Breast epithelium (tissue), 4 donors: ENCODE measurements around the gene DDX21. TPM values are rescaled to one million over a fixed set of nuclear protein-coding genes. Genes with fewer than 3 reads are reported as not detected.
"Not testable (repeated sequence)": the region's sequence is repeated elsewhere in the genome, so short reads cannot be mapped to it uniquely, and the experiment has no call there.

Source experiments
- DNase-seq, 2 donors: peaks; one replicate each; pipeline ENCODE4 v3.0.0-alpha.2; 2019; ENCODE audit warnings: low spot score in 2 of 2
- H3K27ac ChIP-seq, 2 donors: fragments of 200-600 bp; sonication (generic) in 1 of 2; one replicate each; pipeline ENCODE4 v1.5.1; 2016 to 2019; ENCODE audit warnings: mild to moderate bottlenecking in 1 of 2
- H3K27me3 ChIP-seq, 2 donors: fragments of 200-600 bp; sonication (generic) in 1 of 2; one replicate each; pipeline versions ENCODE4 v1.5.1 to v1.6.0; 2017 to 2019; ENCODE audit warnings: control low read depth in 1 of 2, mild to moderate bottlenecking in 1 of 2
- H3K36me3 ChIP-seq: fragments of 200-600 bp; one replicate; pipeline ENCODE4 v1.5.1; 2019
- H3K4me1 ChIP-seq, 2 donors: fragments of 200-600 bp; sonication (generic); one replicate each; pipeline ENCODE4 v1.5.1; 2016 to 2019; ENCODE audit warnings: control low read depth in 1 of 2
- H3K4me3 ChIP-seq, 3 donors: fragments of 200-600 bp; sonication (generic); 1 replicate in 2 of 3; 2 replicates in 1 of 3; pipeline ENCODE4 v1.5.1; 2016 to 2019; ENCODE audit warnings: mild to moderate bottlenecking in 3 of 3, moderate library complexity in 2 of 3
- H3K9me3 ChIP-seq, 2 donors: fragments of 200-600 bp; sonication (generic) in 1 of 2; one replicate each; pipeline ENCODE4 v1.5.1; 2016 to 2019; ENCODE audit warnings: control low read depth in 1 of 2
- POLR2A ChIP-seq: fragments of 450-650 bp; IDR thresholded peaks from one replicate; pipeline ENCODE4 v1.6.1; 2016; ENCODE audit warnings: antibody characterized with exemption, mild to moderate bottlenecking, moderate library complexity
- POLR2AphosphoS5 ChIP-seq, 3 donors: sonication (generic); formaldehyde crosslinking; IDR thresholded peaks; one replicate each; pipeline ENCODE4 v1.6.1; 2017; ENCODE audit warnings: antibody characterized with exemption in 3 of 3
- intact Hi-C: fragments of 100-400 bp; cut with DNase I; formaldehyde crosslinking; loops from one replicate; pipeline ENCODE4 v1.15.1; 2023; ENCODE audit warnings: low total_unique reads
- total RNA-seq, 3 donors: library from RNA; depleted of rRNA; stranded (reverse); fragments of >200 nt; gene quantifications; one replicate each; pipeline ENCODE4 v1.1.0, GENCODE V29; 2016
- TF ChIP-seq, protein P1 (sequence below), 3 donors: fragments of 450-650 bp; IDR thresholded peaks; one replicate each; pipeline ENCODE4 v1.5.1; 2016 to 2017; ENCODE audit warnings: antibody characterized with exemption in 3 of 3, mild to moderate bottlenecking in 3 of 3, moderate library complexity in 3 of 3

DDX21 gene
- total RNA-seq, 3 donors from 2014 or later: 52.6 to 83.9 (median 66.7) TPM

GRCh38 chr10:69005704-69006485 lies 49.9 kb downstream of the DDX21 start:
- intact Hi-C loops: no loop called here
- no peaks in the 10 kb centered on the region for H3K9me3 ChIP-seq
- no peaks in the 10 kb centered on the region for H3K27me3 ChIP-seq
- peaks cover 4% of the 10 kb centered on the region for H3K36me3 ChIP-seq
- H3K4me3 ChIP-seq: no peak overlapping the region
- TF ChIP-seq POLR2A (no peak), POLR2AphosphoS5 (IDR thresholded peaks at IDR 0.05) (no peak)
- TF ChIP-seq, protein P1, sequence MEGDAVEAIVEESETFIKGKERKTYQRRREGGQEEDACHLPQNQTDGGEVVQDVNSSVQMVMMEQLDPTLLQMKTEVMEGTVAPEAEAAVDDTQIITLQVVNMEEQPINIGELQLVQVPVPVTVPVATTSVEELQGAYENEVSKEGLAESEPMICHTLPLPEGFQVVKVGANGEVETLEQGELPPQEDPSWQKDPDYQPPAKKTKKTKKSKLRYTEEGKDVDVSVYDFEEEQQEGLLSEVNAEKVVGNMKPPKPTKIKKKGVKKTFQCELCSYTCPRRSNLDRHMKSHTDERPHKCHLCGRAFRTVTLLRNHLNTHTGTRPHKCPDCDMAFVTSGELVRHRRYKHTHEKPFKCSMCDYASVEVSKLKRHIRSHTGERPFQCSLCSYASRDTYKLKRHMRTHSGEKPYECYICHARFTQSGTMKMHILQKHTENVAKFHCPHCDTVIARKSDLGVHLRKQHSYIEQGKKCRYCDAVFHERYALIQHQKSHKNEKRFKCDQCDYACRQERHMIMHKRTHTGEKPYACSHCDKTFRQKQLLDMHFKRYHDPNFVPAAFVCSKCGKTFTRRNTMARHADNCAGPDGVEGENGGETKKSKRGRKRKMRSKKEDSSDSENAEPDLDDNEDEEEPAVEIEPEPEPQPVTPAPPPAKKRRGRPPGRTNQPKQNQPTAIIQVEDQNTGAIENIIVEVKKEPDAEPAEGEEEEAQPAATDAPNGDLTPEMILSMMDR (IDR thresholded peaks at IDR 0.05): no peak
- no peaks in the 10 kb centered on the region for H3K4me1 ChIP-seq
- DNase-seq: no peak
- no peak overlapping the region for H3K27ac ChIP-seq

GRCh38 chr10:69007260-69007659 lies 51.3 kb downstream of the DDX21 start:
- DNase-seq: no peak
- TF ChIP-seq POLR2A: no peak
- TF ChIP-seq POLR2AphosphoS5 (IDR thresholded peaks at IDR 0.05): no peak
- TF ChIP-seq, protein P1 (IDR thresholded peaks at IDR 0.05): no peak
- Histone ChIP-seq H3K36me3 (peaks cover 4% of the 10 kb centered on the region), H3K9me3 (no peaks in the 10 kb centered on the region), H3K4me1 (no peaks in the 10 kb centered on the region), H3K4me3 (no peak overlapping the region), H3K27me3 (no peaks in the 10 kb centered on the region), H3K27ac (no peak overlapping the region)
- intact Hi-C loops: no loop called here

DNA sequence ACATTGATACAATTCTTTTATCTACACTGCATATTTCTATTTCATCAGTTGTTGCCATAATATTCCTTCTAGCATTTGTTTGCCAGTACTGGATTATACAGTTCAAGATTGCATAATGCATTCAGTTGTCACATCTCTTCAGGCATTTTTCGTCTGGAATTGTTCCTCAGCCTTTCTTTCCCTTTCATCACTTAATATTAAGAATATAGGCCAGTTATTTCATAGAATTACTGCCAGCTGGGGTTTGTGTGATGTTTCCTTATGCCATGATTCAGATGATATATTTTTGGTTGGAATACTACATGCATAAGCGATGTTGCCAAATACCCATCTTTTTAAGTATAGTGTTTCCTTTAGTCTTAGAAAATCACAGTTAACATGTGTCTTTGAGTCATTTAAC lies 53.4 kb downstream of the DDX21 start:
- Histone ChIP-seq H3K4me1 (no peaks in the 10 kb centered on the region), H3K9me3 (no peaks in the 10 kb centered on the region), H3K27me3 (no peaks in the 10 kb centered on the region), H3K4me3 (no peak overlapping the region), H3K27ac (no peak overlapping the region), H3K36me3 (peaks cover 4% of the 10 kb centered on the region)
- no peak for DNase-seq
- TF ChIP-seq, protein P1 (IDR thresholded peaks at IDR 0.05): no peak
- TF ChIP-seq POLR2A (no peak), POLR2AphosphoS5 (IDR thresholded peaks at IDR 0.05) (no peak)
- intact Hi-C loops: no loop called here

DNA sequence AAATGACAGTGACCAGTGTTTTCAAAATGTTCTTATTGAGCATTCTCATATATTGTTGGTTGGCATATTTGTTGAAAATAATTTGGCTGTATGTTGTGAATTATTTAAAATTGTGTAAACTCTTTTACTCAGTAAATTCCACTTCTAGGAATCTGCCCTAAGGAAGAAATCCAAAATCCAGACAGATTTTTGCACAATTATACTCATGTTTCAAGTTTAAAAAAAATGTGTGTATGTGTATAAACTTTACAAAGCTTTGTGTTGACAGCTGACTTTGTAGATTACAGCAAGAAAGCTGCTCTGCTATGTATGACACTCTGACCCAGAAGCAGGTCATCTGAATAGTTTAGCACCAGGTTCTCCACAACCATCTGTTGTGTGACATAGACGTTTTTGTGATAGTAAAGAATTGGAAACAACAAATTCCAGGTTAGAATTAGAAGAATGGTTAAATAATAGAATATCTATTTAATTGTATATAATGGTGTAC lies 54.2 kb downstream of the DDX21 start:
- no peak overlapping the region for H3K27ac ChIP-seq
- no peak for DNase-seq
- no peaks in the 10 kb centered on the region for H3K9me3 ChIP-seq
- intact Hi-C loops: no loop called here
- peaks cover 8% of the 10 kb centered on the region for H3K36me3 ChIP-seq
- no peaks in the 10 kb centered on the region for H3K27me3 ChIP-seq
- H3K4me1 ChIP-seq: no peaks in the 10 kb centered on the region
- no peak overlapping the region for H3K4me3 ChIP-seq
- TF ChIP-seq POLR2A (no peak), POLR2AphosphoS5 (IDR thresholded peaks at IDR 0.05) (no peak)
- TF ChIP-seq, protein P1 (IDR thresholded peaks at IDR 0.05): no peak

GRCh38 chr10:69012778-69013177 lies 56.8 kb downstream of the DDX21 start:
- H3K4me3 ChIP-seq, H3K27ac ChIP-seq, DNase-seq, intact Hi-C loops, H3K4me1 ChIP-seq, H3K9me3 ChIP-seq, H3K27me3 ChIP-seq: not testable (repeated sequence)
- H3K36me3 ChIP-seq: peaks cover 11% of the 10 kb centered on the region
